ENCODE results near the gene ZNF511. TPM values are rescaled to one million over a fixed set of nuclear protein-coding genes. Genes with fewer than 3 reads are reported as not detected.

The ZNF511 gene
- polyA plus RNA-seq, 1 donor from 2014 or later = 17.6 TPM

- no peak for TF ChIP-seq TAF1 (IDR thresholded peaks at IDR 0.05; ENCODE audit: low read depth)
- TF ChIP-seq SMC3 (conservative IDR thresholded peaks at IDR 0.05; ENCODE audit: poor library complexity) = no peak
- no peak for TF ChIP-seq MXI1 (conservative IDR thresholded peaks at IDR 0.05; ENCODE audit: poor library complexity, severe bottlenecking)
- TF ChIP-seq CTCF (IDR thresholded peaks at IDR 0.05; ENCODE audit: poor library complexity, severe bottlenecking) = no peak
- no peak for TF ChIP-seq RAD21 (conservative IDR thresholded peaks at IDR 0.05)
- TF ChIP-seq REST (IDR thresholded peaks at IDR 0.05; ENCODE audit: borderline replicate concordance) = no peak
- TF ChIP-seq EZH2 (IDR thresholded peaks at IDR 0.05; ENCODE audit: borderline replicate concordance, insufficient read depth, low read length, poor library complexity, severe bottlenecking) = no peak
- TF ChIP-seq EP300 (conservative IDR thresholded peaks at IDR 0.05; ENCODE audit: poor library complexity, severe bottlenecking) = no peak
- no peak for TF ChIP-seq POLR2AphosphoS5 (IDR thresholded peaks at IDR 0.05)
- no peak overlapping the region for H3K4me3 ChIP-seq (ENCODE audit: low read length)
- H3K79me2 ChIP-seq (replicated peaks; ENCODE audit: insufficient read depth, low read length) = peaks cover 9% of the 10 kb centered on the region
- H3K4me2 ChIP-seq (ENCODE audit: low read length) = no peak overlapping the region
- H4K20me1 ChIP-seq (ENCODE audit: insufficient read depth) = no peaks in the 10 kb centered on the region
- H3K36me3 ChIP-seq (ENCODE audit: insufficient read depth, low read length) = no peaks in the 10 kb centered on the region
- no peak overlapping the region for H2AFZ ChIP-seq (ENCODE audit: low read depth, low read length)
- H3K27me3 ChIP-seq (ENCODE audit: insufficient read depth, low read depth, low read length) = no peaks in the 10 kb centered on the region
- no peaks in the 10 kb centered on the region for H3K9me3 ChIP-seq (ENCODE audit: low read length)
- no peaks in the 10 kb centered on the region for H3F3A ChIP-seq (ENCODE audit: insufficient read depth, low read length, poor library complexity, severe bottlenecking)
- no peaks in the 10 kb centered on the region for H3K9me2 ChIP-seq (ENCODE audit: insufficient read depth, low read length)
- no peak overlapping the region for H3K9ac ChIP-seq (ENCODE audit: low read length)
- H3K27ac ChIP-seq (ENCODE audit: low read length) = no peak overlapping the region
Observed at GRCh38 chr10:133312016-133312768, 3.5 kb downstream of the ZNF511 start.

GRCh38 chr10:133312769-133313145, 4.0 kb downstream of the ZNF511 start:
- Histone ChIP-seq H3K4me3 (ENCODE audit: low read length) (no peak overlapping the region), H3K9me3 (ENCODE audit: low read length) (no peaks in the 10 kb centered on the region), H3K9me2 (ENCODE audit: insufficient read depth, low read length) (no peaks in the 10 kb centered on the region), H3K79me2 (replicated peaks; ENCODE audit: insufficient read depth, low read length) (peaks cover 4% of the 10 kb centered on the region), H3K27ac (ENCODE audit: low read length) (no peak overlapping the region), H2AFZ (ENCODE audit: low read depth, low read length) (no peak overlapping the region), H3F3A (ENCODE audit: insufficient read depth, low read length, poor library complexity, severe bottlenecking) (no peaks in the 10 kb centered on the region), H3K9ac (ENCODE audit: low read length) (no peak overlapping the region), H4K20me1 (ENCODE audit: insufficient read depth) (no peaks in the 10 kb centered on the region), H3K27me3 (ENCODE audit: insufficient read depth, low read depth, low read length) (no peaks in the 10 kb centered on the region), H3K4me2 (ENCODE audit: low read length) (no peak overlapping the region), H3K36me3 (ENCODE audit: insufficient read depth, low read length) (no peaks in the 10 kb centered on the region)
- no peak for TF ChIP-seq REST (IDR thresholded peaks at IDR 0.05; ENCODE audit: borderline replicate concordance)
- no peak for TF ChIP-seq EP300 (conservative IDR thresholded peaks at IDR 0.05; ENCODE audit: poor library complexity, severe bottlenecking)
- TF ChIP-seq POLR2AphosphoS5 (IDR thresholded peaks at IDR 0.05) = no peak
- TF ChIP-seq CTCF (IDR thresholded peaks at IDR 0.05; ENCODE audit: poor library complexity, severe bottlenecking) = no peak
- TF ChIP-seq MXI1 (conservative IDR thresholded peaks at IDR 0.05; ENCODE audit: poor library complexity, severe bottlenecking) = no peak
- no peak for TF ChIP-seq SMC3 (conservative IDR thresholded peaks at IDR 0.05; ENCODE audit: poor library complexity)
- TF ChIP-seq EZH2 (IDR thresholded peaks at IDR 0.05; ENCODE audit: borderline replicate concordance, insufficient read depth, low read length, poor library complexity, severe bottlenecking) = no peak
- no peak for TF ChIP-seq RAD21 (conservative IDR thresholded peaks at IDR 0.05)
- no peak for TF ChIP-seq TAF1 (IDR thresholded peaks at IDR 0.05; ENCODE audit: low read depth)

Data from neural cell (in vitro differentiated cells).